ENCODE data around the gene DTWD2. TPM values are rescaled to one million over a fixed set of nuclear protein-coding genes. Genes with fewer than 3 reads are reported as not detected.

Gene DTWD2
- total RNA-seq, 4 donors from 2014 or later, result 17.6 to 37.8 (median 28.8) TPM

GRCh38 chr5:118844351-118844750 lies 144.0 kb downstream of the DTWD2 start:
- H3K36me3 ChIP-seq, result no peaks in the 10 kb centered on the region
- intact Hi-C loops (cut with DNase I), result no loop called here

GRCh38 chr5:118834710-118835109 lies 153.6 kb downstream of the DTWD2 start:
- DNase-seq, result no peak
- TF ChIP-seq CTCF (IDR thresholded peaks at IDR 0.05), result no peak
- TF ChIP-seq POLR2A (IDR thresholded peaks at IDR 0.05), result no peak
- no peaks in the 10 kb centered on the region for H3K27me3 ChIP-seq
- WGBS, 2 donors, result 96% methylated on average over 1 of the region's 1 CpG
- no peaks in the 10 kb centered on the region for H3K4me1 ChIP-seq
- H3K4me3 ChIP-seq (replicated peaks in 1 of 3), result no peak overlapping the region
- intact Hi-C loops (cut with DNase I), result no loop called here
- H3K9me3 ChIP-seq, result no peaks in the 10 kb centered on the region
- no peak overlapping the region for H3K27ac ChIP-seq
- no peaks in the 10 kb centered on the region for H3K36me3 ChIP-seq

More at GRCh38 chr5:118844351-118844750, 144.0 kb downstream of the DTWD2 start:
- H3K27ac ChIP-seq, result no peak overlapping the region
- no peak for DNase-seq
- H3K9me3 ChIP-seq, result no peaks in the 10 kb centered on the region
- H3K27me3 ChIP-seq, result no peaks in the 10 kb centered on the region
- H3K4me3 ChIP-seq (replicated peaks in 1 of 3), result no peak overlapping the region
- no peaks in the 10 kb centered on the region for H3K4me1 ChIP-seq
- WGBS, 2 donors, result 90 to 96% methylated on average over 1 of the region's 1 CpG
- TF ChIP-seq POLR2A (IDR thresholded peaks at IDR 0.05), result no peak
- TF ChIP-seq CTCF (IDR thresholded peaks at IDR 0.05), result no peak

GRCh38 chr5:118832974-118833373 lies 155.4 kb downstream of the DTWD2 start:
- H3K36me3 ChIP-seq, result no peaks in the 10 kb centered on the region

GRCh38 chr5:118825226-118825625 lies 163.1 kb downstream of the DTWD2 start:
- Histone ChIP-seq H3K9me3 (no peaks in the 10 kb centered on the region), H3K27me3 (no peaks in the 10 kb centered on the region), H3K4me1 (no peaks in the 10 kb centered on the region), H3K36me3 (no peaks in the 10 kb centered on the region), H3K4me3 (replicated peaks in 1 of 3) (no peak overlapping the region), H3K27ac (no peak overlapping the region)
- no peak for DNase-seq
- intact Hi-C loops (cut with DNase I), result no loop called here
- 40 to 53% methylated on average over 1 of the region's 1 CpG for WGBS, 2 donors
- TF ChIP-seq CTCF (IDR thresholded peaks at IDR 0.05) (no peak), POLR2A (IDR thresholded peaks at IDR 0.05) (no peak)

More at GRCh38 chr5:118832974-118833373, 155.4 kb downstream of the DTWD2 start:
- H3K27me3 ChIP-seq, result no peaks in the 10 kb centered on the region
- H3K4me3 ChIP-seq (replicated peaks in 1 of 3), result no peak overlapping the region
- no peaks in the 10 kb centered on the region for H3K9me3 ChIP-seq
- intact Hi-C loops (cut with DNase I), result no loop called here
- H3K27ac ChIP-seq, result no peak overlapping the region
- no peaks in the 10 kb centered on the region for H3K4me1 ChIP-seq
- TF ChIP-seq CTCF (IDR thresholded peaks at IDR 0.05) (no peak), POLR2A (IDR thresholded peaks at IDR 0.05) (no peak)
- DNase-seq, result no peak

GRCh38 chr5:118818604-118819003 lies 169.7 kb downstream of the DTWD2 start:
- 94 to 98% methylated on average over 3 of the region's 3 CpGs for WGBS, 2 donors
- intact Hi-C loops (cut with DNase I), result no loop called here
- no peak overlapping the region for H3K4me3 ChIP-seq (replicated peaks in 1 of 3)
- H3K36me3 ChIP-seq, result no peaks in the 10 kb centered on the region
- no peak overlapping the region for H3K27ac ChIP-seq
- TF ChIP-seq CTCF (IDR thresholded peaks at IDR 0.05), result no peak
- no peak for TF ChIP-seq POLR2A (IDR thresholded peaks at IDR 0.05)
- no peaks in the 10 kb centered on the region for H3K4me1 ChIP-seq
- H3K27me3 ChIP-seq, result no peaks in the 10 kb centered on the region
- no peak for DNase-seq
- no peaks in the 10 kb centered on the region for H3K9me3 ChIP-seq
